A673 (cell line): Measurements from ENCODE around the gene ADAT3. TPM values are rescaled to one million over a fixed set of nuclear protein-coding genes. Genes with fewer than 3 reads are reported as not detected.
A peak's percentile ranks its signal among the peaks of the same experiment; 100 is the strongest.
"Not testable (repeated sequence)": the region's sequence is repeated elsewhere in the genome, so short reads cannot be mapped to it uniquely, and the experiment has no call there.

ENCODE experiments used
- BruUV-seq: library from RNA; stranded (reverse); fragments of 400-500 nt; replicated peaks from 2 replicates; lab custom pipeline; 2021; lab: Mats Ljungman, UMichigan
- CTCF ChIA-PET: fragments of 300-600 bp; sonication (Branson Sonifier 250); formaldehyde crosslinking; loops from one replicate; lab custom pipeline; 2022; ENCODE audit warnings: antibody characterized with exemption; lab: Charles Lee
- POLR2A ChIA-PET: fragments of 300-600 bp; sonication (Branson Sonifier 250); formaldehyde crosslinking; loops from one replicate; lab custom pipeline; 2022; ENCODE audit warnings: antibody characterized with exemption; ENCODE audit not compliant: low non-redundant PET; lab: Charles Lee
- DNase-seq: peaks from one replicate; pipeline ENCODE4 v3.0.0-alpha.2; 2015; ENCODE audit warnings: low spot score
- H3K27ac ChIP-seq: fragments of 200-600 bp; sonication (generic); 2 replicates; pipeline ENCODE4 v1.5.1; 2016; ENCODE audit warnings: mixed run types, low read depth, mild to moderate bottlenecking, mixed read lengths, antibody characterized with exemption, low read length; ENCODE audit not compliant: poor library complexity, severe bottlenecking
- H3K27me3 ChIP-seq: fragments of 200-600 bp; sonication (generic); replicated peaks from 2 replicates; pipeline ENCODE4 v1.6.1; 2017; ENCODE audit warnings: mixed run types, low read depth, mild to moderate bottlenecking, mixed read lengths, antibody characterized with exemption, low read length; ENCODE audit not compliant: insufficient read depth, poor library complexity
- H3K36me3 ChIP-seq: fragments of 200-600 bp; sonication (generic); 2 replicates; pipeline ENCODE4 v1.6.1; 2016; ENCODE audit warnings: mixed run types, mild to moderate bottlenecking, mixed read lengths, antibody characterized with exemption, low read length; ENCODE audit not compliant: insufficient read depth, poor library complexity, severe bottlenecking
- H3K4me1 ChIP-seq: fragments of 200-600 bp; sonication (generic); 2 replicates; pipeline ENCODE4 v1.6.1; 2017; ENCODE audit warnings: mixed run types, mild to moderate bottlenecking, mixed read lengths, antibody characterized with exemption, low read length; ENCODE audit not compliant: insufficient read depth, poor library complexity, severe bottlenecking
- H3K4me3 ChIP-seq: fragments of 200-600 bp; sonication (generic); 2 replicates; pipeline ENCODE4 v1.5.1; 2016; ENCODE audit warnings: low read depth, mixed run types, mild to moderate bottlenecking, mixed read lengths, low read length; ENCODE audit not compliant: poor library complexity, severe bottlenecking
- H3K9me3 ChIP-seq: fragments of 200-600 bp; sonication (generic); 2 replicates; pipeline ENCODE4 v1.6.1; 2016; ENCODE audit warnings: mixed run types, low read depth, mild to moderate bottlenecking, mixed read lengths, antibody characterized with exemption, low read length; ENCODE audit not compliant: poor library complexity, severe bottlenecking
- EZH2 ChIP-seq: fragments of 200-600 bp; sonication (generic); IDR thresholded peaks from 2 replicates; pipeline ENCODE4 v1.6.1; 2017; ENCODE audit warnings: borderline replicate concordance, low read depth, mild to moderate bottlenecking, mixed read lengths, antibody characterized with exemption, low read length; ENCODE audit not compliant: poor library complexity, severe bottlenecking
- intact Hi-C: fragments of 100-400 bp; cut with micrococcal nuclease; formaldehyde crosslinking; loops from one replicate; pipeline ENCODE4 v1.10.0; 2022; ENCODE audit not compliant: unreplicated experiment
- total RNA-seq: library from RNA; stranded (reverse); gene quantifications from 2 replicates; pipeline ENCODE4 v1.2.3, GENCODE V29; 2021
- TF ChIP-seq, protein P1 (sequence below): fragments of 300-800, 200-600 bp; sonication (generic); conservative IDR thresholded peaks from 2 replicates; pipeline ENCODE4 v1.5.1; 2017; ENCODE audit warnings: low read depth, mild to moderate bottlenecking, antibody characterized with exemption, low read length, moderate library complexity, mixed read lengths

Gene ADAT3
- total RNA-seq, 1 experiment from 2014 or later, result 18.0 TPM

DNA sequence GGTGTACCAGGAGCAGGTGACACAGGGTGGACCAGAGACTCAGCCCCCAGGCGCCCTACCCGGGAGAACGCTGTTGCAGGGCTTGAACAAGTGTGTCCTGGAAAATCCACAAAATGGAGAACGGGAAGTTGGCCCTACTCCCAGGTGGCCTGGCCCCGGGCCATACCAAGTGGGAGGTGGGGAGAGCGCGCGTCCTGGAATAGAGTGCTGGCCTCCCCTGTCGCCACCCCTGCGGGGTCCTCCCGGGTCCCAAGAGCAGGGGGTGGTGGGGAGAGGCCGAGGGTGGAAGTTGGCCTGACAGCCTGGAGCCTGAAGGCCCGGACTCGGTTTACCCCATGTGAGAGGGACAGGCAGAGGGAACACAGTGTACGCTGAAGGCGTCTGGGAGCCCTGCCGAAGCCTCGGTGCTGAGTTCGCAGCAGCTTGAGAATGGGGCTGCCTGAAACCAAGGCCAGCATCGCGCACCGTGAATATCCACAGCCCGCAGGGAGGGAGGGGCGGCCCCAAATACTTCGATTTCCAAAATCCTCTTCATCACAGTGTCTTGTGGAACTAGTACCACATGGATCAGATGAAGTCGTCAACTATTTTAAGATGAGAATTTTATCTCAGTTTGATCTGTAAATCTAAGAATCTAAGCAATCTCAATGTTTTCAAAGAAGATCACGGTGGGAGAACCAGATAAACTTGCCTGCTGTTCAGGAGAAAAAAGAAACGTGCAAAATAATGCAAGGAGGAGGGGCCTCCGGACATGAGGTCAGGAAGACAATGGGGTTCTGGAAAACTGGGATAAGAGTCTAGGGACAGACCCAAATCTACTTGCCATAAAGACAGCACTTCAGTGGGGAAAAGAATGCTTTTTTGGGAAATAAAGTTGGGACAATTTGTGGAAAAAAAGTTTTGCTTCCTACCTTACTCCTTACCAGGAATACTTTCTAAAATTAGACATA is 31.4 kb upstream of the ADAT3 start:
- Histone ChIP-seq H3K27me3 (no peaks in the 10 kb centered on the region), H3K4me3 (peak overlapping the region; percentile 87), H3K4me1 (peaks cover 24% of the 10 kb centered on the region), H3K36me3 (peaks cover 8% of the 10 kb centered on the region), H3K9me3 (no peaks in the 10 kb centered on the region), H3K27ac (peak overlapping the region; percentile 93)
- CTCF ChIA-PET, result no interaction called here
- intact Hi-C loops, result no loop called here
- TF ChIP-seq EZH2, result no peak
- TF ChIP-seq, protein P1, sequence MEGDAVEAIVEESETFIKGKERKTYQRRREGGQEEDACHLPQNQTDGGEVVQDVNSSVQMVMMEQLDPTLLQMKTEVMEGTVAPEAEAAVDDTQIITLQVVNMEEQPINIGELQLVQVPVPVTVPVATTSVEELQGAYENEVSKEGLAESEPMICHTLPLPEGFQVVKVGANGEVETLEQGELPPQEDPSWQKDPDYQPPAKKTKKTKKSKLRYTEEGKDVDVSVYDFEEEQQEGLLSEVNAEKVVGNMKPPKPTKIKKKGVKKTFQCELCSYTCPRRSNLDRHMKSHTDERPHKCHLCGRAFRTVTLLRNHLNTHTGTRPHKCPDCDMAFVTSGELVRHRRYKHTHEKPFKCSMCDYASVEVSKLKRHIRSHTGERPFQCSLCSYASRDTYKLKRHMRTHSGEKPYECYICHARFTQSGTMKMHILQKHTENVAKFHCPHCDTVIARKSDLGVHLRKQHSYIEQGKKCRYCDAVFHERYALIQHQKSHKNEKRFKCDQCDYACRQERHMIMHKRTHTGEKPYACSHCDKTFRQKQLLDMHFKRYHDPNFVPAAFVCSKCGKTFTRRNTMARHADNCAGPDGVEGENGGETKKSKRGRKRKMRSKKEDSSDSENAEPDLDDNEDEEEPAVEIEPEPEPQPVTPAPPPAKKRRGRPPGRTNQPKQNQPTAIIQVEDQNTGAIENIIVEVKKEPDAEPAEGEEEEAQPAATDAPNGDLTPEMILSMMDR, result no peak
- no peak for DNase-seq
- no TSS peak for BruUV-seq
- POLR2A ChIA-PET, result no interaction called here

DNA sequence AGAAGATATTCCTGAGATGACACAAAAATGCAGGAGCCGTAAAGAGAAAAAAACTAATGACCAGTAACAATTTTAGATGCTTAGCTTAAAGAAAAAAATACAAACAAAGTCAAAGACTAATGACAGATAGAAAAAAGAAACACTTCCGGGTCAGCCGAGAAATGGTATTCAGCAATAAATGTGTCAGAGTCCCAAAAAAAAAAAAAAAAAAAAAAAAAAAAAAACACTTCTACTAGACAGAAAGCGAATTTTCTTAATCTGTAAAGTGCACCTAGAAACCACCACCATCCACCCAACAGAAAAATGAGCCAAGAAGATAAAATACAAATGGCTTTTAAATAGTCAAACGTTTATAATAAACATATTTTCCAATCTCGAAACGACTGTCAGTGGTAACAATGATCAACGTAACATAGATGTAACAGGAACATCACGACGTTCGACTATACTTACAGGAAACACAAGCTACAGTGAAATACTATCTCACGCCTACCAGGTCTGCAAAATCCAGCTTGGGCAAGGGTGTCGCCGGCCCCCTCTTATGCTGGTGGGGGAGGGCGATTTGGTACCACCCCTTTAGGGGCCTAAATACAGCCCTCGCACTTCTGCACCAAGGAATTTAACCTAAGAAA is 30.5 kb upstream of the ADAT3 start:
- Histone ChIP-seq H3K36me3 (peaks cover 8% of the 10 kb centered on the region), H3K27me3 (no peaks in the 10 kb centered on the region), H3K4me1 (peaks cover 24% of the 10 kb centered on the region), H3K9me3 (no peaks in the 10 kb centered on the region), H3K4me3 (peak overlapping the region; percentile 87), H3K27ac (peak overlapping the region; percentile 93)
- DNase-seq, result no peak
- ChIA-PET POLR2A (no interaction called here), CTCF (interaction anchor here (0.7 kb wide), 1 partner anchor 10 kb away, joined by 3 read pairs; no protein-coding TSS in a partner anchor)
- intact Hi-C loops, result no loop called here
- TF ChIP-seq EZH2, result no peak
- BruUV-seq, result no TSS peak

DNA sequence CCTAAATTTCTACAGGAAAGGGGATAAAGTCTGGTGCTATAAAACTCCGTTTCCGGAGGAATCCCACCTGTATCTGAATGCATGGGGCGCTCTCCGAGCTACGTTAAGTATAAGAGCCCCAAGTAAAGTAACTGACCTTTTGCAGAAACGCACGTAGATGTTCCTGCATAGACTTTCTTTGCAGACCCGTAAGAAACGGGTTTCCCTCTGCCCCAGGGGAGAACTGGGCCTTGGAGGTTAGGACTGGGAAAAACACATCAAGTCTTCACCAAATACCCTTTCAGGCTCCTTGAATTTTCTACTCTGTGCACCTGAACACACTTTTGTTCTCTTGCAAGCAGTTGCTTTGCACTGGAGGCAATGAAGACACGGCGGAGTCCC is 29.9 kb upstream of the ADAT3 start:
- H3K9me3 ChIP-seq, H3K36me3 ChIP-seq, POLR2A ChIA-PET, DNase-seq, BruUV-seq, intact Hi-C loops, H3K27me3 ChIP-seq: not testable (repeated sequence)
- peak overlapping the region; percentile 93 for H3K27ac ChIP-seq
- peaks cover 24% of the 10 kb centered on the region for H3K4me1 ChIP-seq
- CTCF ChIA-PET, result interaction anchor here (0.7 kb wide), 1 partner anchor 11 kb away, joined by 3 read pairs; no protein-coding TSS in a partner anchor
- peak overlapping the region; percentile 87 for H3K4me3 ChIP-seq
